DND-41 (cell line): ENCODE measurements around the gene AP1S3.

Experiments used
- CTCF ChIP-seq: IDR thresholded peaks from 2 replicates; pipeline ENCODE4 v1.5.1; 2012; ENCODE audit warnings: borderline replicate concordance, low read length, moderate library complexity, mild to moderate bottlenecking; ENCODE audit not compliant: poor library complexity, severe bottlenecking; ENCODE audit errors: extremely low read depth
- EZH2 ChIP-seq: IDR thresholded peaks from 3 replicates; pipeline ENCODE4 v1.6.1; 2012; ENCODE audit warnings: borderline replicate concordance, low read depth, mild to moderate bottlenecking, moderate library complexity, low read length, inconsistent platforms; ENCODE audit not compliant: severe bottlenecking

GRCh38 chr2:223853425-223853837 lies 16.0 kb upstream of the AP1S3 start:
- TF ChIP-seq CTCF (no peak), EZH2 (no peak)
